NCI-H82 treated with DMSO at 0.1 percent for 48 hours (cell line): Measurements from ENCODE around the gene WIF1.

Experiments used
- DNase-seq: peaks from one replicate; lab custom pipeline; 2025; ENCODE audit not compliant: unreplicated experiment; lab: John Stamatoyannopoulos, UW

WIF1 gene

DNA sequence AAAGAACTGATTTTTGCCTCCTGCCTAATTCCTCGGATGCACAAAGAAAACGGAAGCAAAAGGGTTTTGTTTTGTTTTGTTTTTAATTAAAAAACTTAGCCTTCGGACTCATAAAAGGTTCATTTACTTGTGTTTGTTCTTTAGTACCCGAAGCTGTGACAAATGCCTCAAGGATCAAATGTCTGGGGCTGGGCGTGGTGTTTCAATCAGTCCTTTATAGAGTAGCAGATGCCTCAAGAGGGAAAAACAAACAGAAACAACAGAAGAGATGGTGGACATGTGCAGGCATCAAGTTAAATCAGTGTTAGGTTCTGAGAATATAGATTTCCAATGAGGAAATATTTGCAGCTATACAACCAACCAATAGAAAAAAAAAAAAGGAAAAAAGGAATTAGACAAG, 1.6 kb upstream of the WIF1 start:
- DNase-seq: no peak

DNA sequence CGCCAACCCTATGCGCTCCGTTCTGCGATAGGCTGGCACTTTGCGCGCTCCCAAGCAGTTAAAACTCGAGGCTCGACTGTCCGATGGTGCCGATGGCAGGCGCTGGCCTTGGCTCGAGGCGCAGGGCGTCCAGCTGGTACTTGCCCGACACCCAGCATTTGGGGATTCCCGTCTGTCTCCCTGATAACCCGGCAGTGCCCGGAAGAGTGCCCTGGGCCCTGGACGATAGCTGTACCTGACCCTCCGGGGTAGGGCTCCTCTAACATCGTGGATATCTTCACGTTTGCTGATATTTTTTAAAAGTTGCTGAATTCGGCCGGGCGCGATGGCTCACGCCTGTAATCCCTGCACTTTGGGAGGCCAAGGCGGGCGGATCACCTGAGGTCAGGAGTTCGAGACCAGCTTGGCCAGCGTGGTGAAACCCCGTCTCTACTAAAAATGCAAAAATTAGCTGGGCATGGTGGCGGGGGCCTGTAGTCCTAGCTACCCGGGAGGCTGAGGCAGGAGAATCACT, 908 bp upstream of the WIF1 start:
- DNase-seq: no peak

DNA sequence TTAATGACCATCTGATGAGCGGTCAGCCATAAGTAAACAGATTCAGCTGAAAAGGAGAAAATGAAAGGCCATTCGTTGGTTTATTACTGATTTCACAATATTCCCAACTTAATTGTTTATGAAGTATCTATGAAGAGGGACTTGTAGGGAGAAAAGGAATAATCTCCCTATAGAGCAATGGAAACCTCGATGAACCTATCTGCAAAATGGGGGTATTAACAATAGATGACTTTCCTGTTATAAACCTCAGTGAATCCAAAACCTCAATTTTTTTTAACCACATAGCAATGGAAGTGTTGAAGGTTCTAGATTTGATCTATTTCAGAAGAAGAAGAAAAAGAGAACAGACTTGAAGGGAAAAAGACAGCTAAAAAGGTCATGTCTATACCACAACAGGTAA, 2.0 kb downstream of the WIF1 start:
- no peak for DNase-seq

DNA sequence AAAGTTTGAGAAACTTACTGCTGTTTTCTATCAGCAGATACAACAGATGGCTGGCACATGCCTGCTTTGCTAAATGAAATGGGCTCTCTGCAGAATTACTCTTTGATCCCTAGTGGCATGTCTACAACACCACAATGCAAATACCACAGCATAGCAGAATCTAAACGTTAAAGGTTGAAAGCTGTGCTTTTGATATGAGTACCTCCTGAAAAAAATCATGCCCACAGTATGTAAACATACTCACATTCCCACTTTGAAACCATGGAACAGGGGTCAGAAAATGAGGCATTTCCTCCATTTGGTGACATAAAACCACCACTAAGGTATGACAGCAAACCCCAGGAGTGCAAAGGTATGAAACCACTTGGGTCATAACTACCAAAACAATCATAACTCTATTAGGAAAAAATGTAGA, 7.5 kb downstream of the WIF1 start:
- DNase-seq: no peak

DNA sequence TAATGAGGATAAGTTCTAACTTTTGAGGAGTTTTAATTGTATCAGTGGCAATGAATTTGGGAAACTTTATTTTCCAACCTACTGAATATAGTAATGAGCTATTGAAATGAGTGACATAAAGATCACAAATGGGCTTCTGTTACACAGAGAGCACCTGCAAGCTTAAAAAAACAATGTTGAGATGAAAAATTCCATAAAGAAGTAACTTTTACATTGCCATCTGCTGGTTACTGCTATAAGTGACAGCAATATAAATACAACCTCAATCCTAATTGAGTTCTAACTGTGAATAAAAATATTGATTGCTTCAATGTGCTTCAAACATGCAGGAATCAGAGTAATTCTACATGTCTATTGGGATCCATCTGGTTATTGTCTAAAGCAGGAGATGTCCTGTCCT, 14.2 kb downstream of the WIF1 start:
- no peak for DNase-seq

DNA sequence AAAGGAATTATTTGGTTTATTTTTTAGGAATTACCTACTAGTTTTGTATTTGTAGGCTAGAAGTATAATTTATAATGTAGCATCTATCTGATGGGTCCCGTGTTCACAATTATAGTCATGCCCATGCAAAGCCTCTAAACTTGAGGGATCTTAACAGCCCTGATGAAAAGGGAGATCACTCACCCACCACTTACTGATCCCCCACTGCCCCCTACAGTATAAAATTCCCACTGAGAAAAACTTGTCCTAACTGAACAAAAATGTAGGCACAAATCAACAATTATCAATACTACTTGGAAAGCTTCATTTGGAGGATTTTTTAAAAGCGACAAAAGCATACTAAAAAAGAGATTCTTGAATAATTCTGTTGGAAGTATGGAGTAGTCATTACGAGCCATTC, 21.0 kb downstream of the WIF1 start:
- DNase-seq: no peak

DNA sequence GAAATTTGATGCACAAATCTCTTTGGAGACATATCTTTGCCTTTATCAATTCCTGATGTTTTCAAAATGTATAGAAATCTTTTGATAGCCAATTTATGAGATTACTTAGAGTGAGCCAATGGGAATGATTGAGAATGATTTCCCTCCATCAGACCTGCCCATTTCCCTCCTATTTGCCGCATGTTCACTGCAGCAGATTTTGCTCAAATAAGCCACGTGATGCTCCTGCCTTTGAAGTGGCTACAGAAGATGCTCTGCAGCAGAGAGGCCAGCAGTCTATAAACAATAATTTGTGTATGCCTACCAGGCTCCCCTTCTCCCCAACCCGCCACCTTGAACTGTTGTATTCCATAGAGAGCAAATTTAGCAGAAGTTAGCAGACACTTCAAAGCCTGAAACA, 21.9 kb downstream of the WIF1 start:
- no peak for DNase-seq

DNA sequence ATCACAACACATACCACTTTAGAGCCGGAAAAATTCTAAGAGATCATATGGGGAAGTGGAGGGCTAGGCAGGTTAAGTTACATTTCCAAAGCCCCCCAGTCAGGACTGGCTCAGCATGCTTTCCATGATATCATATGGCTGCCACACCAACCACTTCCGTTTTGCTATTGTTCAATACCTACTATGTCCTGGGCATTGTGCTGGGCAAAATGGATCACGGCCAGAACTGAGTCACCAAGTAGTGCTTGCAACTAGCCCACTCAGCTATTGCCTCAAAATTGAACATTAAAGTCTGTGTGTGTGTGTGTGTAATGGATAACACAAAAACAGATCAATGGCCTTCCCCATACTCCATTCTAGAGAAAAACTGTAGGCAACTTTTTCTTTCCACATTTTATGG, 22.7 kb downstream of the WIF1 start:
- DNase-seq: no peak

DNA sequence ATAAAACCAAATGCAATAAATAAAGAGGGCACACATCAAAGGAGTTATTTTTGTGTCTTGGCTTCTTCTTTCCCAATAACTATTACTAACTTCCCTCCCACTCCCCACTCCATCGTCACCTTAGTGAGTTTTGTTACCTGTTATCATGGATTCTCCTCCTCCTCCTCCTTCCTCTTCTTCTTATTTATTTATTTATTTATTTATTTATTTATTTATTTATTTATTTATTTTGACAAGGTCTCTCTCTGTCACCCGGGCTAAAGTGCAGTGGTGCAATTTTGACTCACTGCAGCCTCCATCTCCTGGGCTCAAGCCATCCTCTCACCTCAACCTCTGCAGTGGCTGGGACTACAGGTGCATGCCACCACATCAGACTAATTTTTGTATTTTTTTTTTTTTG, 26.4 kb downstream of the WIF1 start:
- no peak for DNase-seq

DNA sequence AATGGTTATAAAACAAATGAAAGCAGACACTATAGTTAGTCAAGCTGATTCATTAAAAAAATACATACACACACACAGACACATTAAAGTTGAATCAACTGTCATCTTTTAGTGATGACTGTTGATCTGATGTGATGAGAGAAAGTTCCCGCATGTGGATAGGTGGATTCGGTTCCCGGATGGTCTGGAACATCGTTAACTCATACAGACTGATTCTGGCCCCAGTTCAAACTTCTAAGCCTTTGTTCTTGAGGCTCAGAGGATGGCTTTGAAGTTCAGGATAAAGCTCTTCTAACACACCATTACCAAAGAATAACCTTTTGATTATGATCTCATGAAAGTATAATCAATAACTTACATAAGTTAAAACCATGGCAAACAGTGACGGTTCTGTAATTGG, 27.5 kb downstream of the WIF1 start:
- no peak for DNase-seq

DNA sequence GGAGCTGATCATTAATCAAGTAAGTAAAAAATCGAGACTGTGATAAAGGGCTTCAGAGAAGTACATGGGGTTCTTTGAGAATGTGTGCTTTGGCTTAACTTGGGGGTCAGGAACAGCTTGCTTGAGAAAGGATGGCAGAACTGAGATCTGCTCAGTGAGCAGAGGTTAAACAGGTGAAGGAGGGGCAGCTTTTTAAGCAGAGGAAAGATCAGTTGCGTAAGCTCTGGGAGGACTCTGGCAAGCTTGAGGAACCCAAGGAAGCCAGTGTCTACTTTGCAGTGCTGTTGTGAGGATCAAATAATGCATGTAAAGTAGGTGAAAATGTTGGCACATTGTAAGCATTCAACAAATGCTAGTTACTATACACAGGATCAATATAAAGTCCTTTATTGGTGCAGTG, 30.6 kb downstream of the WIF1 start:
- no peak for DNase-seq

DNA sequence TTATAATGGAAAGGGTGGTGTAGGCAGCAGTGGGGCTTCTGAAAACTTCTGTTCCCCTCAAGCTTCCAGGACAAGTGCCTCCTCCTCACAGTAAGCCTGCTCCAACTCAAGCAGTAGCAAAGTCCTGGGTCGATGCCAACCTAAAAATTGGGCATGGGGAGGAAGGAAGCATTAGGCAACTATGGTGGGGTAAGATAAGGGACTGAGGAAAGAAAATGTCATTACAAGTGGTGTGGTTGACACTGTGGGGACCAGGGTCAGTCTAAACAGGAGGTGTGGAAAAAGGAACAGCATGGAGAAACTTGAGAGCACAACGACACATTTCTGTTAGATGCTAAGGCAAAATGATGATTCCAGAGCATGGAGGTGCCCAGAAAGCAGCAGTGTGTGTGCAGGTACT, 34.9 kb downstream of the WIF1 start:
- no peak for DNase-seq

DNA sequence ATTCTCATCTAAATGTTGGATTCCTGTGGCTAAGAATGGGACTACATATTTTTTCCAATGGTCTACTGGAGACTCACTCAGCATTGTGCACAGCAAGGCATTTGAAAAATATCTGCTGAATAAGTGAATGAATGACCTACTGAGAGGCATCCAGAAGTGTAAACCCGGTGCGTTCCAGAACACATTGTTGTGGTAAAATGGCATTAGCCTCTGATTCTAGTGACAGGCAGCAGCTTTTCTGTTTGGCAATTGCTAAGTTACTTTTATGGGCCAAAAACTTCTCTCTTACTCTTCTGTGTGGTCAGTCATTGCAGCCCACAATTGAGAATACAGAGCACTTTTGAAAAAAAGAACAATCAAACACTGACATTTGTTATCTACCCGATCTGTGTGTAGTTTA, 36.5 kb downstream of the WIF1 start:
- DNase-seq: no peak

DNA sequence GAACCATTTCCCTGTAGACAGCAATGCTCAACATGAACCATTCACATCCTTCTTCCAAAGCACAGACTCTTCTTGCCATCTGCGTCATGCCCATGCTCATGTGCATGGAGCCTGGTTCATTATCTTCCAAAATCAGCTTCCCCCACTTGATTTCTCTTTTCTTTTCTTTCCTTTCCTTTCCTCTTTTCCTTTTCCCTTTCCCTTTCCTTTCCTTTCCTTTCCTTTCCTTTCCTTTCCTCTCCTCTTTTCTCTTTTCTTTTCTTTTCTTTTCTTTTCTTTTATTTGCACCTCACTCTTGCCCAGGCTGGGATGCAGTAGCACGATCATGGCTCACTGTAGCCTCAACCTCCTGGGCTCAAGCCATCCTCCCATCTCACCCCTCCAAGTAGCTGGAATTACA, 37.5 kb downstream of the WIF1 start:
- no peak for DNase-seq

DNA sequence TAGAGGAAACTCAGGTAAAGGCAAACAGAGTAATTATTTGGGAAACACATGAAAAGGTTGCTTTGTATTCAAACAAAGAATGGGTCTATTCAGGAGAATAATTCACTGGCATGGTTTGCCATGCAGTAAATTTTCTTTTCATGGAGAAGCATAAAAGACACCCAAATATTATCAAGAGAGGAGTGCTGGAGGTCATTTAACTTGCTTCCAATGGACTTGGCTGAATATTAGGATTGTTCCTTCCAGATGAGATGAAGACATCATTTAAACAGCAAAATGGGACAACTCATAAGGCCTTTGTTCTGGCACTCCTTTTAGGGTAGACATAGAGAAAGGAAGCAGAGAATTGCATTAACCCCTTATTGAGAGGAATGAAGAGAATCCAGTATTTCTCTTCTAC, 38.7 kb downstream of the WIF1 start:
- no peak for DNase-seq

DNA sequence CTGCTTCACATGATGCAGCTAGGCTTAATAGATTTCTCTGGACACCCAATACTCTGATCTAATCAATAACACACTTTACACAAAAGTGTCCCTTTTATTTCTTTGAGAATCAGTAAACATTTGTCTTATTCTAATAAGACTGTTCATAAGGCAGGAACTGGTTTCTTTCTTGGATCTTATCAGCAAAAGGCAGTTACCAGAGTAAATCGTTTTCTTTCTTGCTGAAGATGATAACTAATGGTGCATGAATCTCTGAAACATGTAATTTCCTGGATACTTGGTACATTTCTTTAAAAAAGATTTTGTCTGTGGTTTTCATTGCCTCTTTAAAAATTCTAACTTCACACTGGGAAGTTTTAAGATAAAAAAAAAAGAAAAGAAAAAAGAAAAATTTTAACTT, 39.6 kb downstream of the WIF1 start:
- no peak for DNase-seq

DNA sequence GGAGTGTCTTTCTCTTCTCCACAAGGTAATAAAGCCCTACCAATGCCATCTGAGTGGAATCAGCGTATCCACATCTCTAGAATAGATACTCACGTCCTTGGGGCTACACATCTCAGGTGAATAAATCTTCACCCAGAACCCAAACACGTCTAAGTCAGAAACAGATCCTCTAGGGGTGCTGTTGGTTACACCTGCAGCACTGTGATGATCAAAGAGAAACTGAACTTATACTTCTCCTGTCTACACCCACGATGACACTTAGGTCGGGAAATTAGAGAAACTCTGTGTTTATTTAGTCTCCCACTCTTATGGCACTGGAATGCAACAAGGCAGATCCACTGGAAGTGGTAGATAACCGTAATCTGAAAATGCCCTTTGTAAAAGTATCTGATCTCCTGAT, 46.2 kb downstream of the WIF1 start:
- no peak for DNase-seq

DNA sequence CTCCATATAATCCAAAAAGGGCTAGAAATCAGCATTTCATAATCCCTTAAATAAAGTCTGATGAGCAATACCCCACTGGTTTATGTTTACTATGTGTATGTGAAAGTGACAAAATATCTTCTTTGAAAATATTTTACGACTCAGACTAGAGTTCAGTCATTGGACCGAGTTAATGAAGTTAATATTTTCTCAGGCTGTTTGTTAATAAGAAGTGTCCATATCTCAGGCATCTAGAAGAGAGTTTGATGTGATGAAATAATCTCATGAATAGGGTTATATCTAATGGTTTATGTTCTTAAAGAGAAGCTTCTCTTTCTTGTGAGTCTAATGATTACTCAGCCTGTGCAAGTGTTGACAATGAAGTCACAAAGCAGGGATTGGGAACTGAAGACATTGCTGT, 51.8 kb downstream of the WIF1 start:
- no peak for DNase-seq

DNA sequence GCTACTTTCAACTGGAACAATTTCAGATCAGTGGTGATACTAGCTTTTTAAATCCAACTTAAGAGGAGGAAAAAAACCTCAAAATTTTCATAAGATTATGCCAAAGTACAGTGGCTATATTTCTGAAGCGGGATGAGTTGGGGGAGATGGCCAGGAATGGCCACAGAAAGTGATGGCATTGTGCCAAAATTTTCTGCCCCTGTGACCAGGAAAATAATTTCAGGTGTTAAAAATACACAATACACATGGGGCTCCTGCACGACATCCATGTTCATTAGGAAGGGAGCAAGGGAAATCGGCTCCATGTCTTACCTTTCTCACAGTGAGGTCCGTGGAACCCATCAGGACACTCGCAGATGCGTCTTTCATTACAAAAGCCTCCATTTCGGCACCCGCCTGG, 53.7 kb downstream of the WIF1 start:
- no peak for DNase-seq

DNA sequence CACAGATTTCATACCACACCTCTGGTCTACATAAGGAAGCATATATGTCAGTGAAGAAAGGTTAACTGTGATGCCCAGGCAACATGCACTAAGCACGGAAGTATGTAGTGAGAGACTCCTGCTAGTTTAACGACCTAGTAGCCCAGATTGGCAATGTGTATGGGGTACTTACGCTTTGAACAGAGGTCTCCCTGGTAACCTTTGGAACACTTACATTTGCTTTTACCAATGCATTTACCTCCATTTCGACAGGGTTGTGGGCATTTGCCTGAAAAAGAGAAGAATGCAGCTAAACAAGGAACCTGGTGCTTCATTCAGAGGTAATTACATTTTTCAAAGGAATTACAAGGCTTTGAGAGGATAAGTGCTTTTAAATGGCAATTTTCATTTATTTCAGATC, 65.2 kb downstream of the WIF1 start:
- DNase-seq: no peak

DNA sequence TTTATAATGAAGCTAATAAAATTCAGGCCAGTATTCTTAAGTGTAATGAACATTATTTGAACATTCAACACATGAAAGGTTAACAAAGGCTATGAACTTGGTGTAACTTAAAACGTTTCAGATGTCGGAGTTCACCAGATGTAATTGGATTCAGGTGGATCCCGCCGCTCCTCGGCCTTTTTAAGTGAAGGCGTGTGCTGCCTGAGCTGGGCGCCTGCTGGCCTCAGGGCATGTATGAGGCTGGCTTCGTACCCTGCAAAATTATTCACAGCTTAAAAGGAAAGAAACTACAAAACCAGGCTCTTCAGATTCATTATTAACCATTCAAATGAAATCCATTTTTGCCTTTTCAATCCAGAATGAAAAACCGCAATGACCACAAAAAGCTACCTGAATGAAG, 69.9 kb downstream of the WIF1 start:
- no peak for DNase-seq

DNA sequence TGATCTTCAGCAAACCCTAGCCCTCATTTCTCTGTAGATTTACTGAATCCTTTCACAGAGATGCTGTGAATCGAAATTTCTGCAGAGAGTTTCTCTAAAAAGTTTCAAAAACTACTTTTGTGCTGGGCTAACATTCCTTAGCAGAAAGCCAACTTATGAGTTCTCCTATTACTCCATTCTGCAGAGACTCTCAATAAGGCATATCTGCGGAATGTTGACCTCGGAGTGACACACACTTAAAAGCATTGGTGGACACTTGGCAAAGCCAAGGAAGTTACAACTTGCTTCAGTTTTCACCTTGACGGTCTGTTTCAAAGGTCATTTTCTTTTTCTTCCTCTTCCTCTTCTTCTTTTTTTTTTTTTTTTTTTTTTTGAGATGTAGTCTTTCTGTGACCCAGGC, 75.8 kb downstream of the WIF1 start:
- no peak for DNase-seq

DNA sequence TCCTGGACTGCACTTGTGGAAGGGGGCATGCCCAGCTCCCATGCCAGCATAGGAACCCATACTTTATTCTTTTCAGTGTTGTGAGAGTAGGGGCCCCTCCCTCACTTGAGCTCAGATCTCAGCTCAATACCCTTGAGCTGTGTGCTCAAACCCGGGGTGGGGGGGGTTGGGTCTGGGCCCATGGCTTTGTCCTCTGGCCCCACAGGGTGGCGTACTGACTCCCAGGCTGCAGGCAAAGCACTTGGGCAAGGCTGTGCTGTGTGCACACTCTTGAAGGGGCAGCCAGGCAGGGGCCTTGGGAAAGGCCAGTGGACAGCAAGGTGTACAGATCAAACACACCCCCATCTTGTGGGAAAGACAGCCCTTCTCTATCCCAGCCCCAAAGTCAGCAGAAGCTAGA, 81.8 kb downstream of the WIF1 start:
- no peak for DNase-seq

DNA sequence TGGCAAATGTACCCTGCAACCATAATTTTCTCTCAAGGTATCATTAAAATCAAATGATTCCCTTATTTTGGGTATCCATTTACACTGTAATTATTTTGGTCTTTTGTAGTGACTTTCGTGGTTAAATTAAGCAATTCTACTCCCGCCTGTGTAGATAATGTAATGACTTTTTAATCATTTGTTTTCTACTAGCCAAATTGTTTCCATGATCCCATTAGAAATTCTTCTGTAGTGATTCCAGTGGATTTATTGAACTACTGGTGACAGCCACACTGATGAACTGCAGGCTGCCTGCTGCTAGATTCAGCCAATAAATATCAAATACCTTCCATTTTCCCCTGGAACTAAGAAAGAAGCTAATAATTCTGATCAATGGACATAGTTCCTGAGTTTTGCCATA, 96.0 kb downstream of the WIF1 start:
- no peak for DNase-seq
